ENCODE measurements around the gene IL27RA.
"Not testable (repeated sequence)": the region's sequence is repeated elsewhere in the genome, so short reads cannot be mapped to it uniquely, and the experiment has no call there.

IL27RA gene

DNA sequence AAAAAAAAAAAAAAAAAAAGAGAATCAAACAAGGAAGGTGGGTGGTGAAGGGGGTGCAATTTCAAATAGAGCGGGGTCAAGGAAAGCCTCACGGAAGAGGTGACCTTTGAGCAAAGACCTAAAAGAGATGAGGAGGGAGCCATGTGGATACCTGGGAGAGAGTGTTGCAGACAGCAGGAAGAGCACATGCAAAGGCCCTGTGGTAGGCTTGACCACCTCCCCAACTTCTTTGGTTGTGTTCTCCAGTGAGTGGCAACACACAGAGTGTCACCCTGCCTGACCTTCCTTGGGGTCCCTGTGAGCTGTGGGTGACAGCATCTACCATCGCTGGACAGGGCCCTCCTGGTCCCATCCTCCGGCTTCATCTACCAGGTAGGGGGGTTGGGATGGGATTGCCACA, 18.9 kb downstream of the IL27RA start:
- WGBS (ENCODE audit: extremely low coverage, insufficient coverage, insufficient read length): no CpG with 5 or more reads among the region's 4 CpGs
- Histone ChIP-seq H3K23ac (ENCODE audit: low read length) (no peak overlapping the region), H2AK5ac (ENCODE audit: low read length) (no peak overlapping the region), H3K14ac (ENCODE audit: low read length) (no peak overlapping the region), H4K91ac (ENCODE audit: low read depth, low read length) (no peak overlapping the region), H3K4me3 (ENCODE audit: low read depth, low read length) (no peak overlapping the region), H3K9ac (ENCODE audit: low read length) (no peak overlapping the region), H3K79me2 (ENCODE audit: control insufficient read depth, insufficient read depth, low read length, poor library complexity) (no peaks in the 10 kb centered on the region), H4K8ac (ENCODE audit: low read depth, low read length) (no peak overlapping the region), H3K27me3 (ENCODE audit: insufficient read depth, low read length) (no peaks in the 10 kb centered on the region), H3K79me1 (ENCODE audit: low read length) (no peaks in the 10 kb centered on the region), H3K9me3 (ENCODE audit: insufficient read depth, low read depth, low read length) (no peaks in the 10 kb centered on the region), H2BK12ac (ENCODE audit: low read length) (no peak overlapping the region), H3K36me3 (ENCODE audit: control insufficient read depth in 1 of 2, insufficient read depth in 2 of 2, low read length in 2 of 2) (no peaks in the 10 kb centered on the region), H2AFZ (ENCODE audit: insufficient read depth, low read length, poor library complexity) (no peak overlapping the region), H3K4me1 (ENCODE audit: control insufficient read depth in 1 of 2, insufficient read depth in 2 of 2, low read length in 2 of 2) (no peaks in the 10 kb centered on the region), H3K18ac (ENCODE audit: low read length) (no peak overlapping the region), H4K12ac (ENCODE audit: low read depth, low read length) (no peak overlapping the region), H2BK5ac (ENCODE audit: low read depth, low read length, poor library complexity) (no peak overlapping the region), H3K4me2 (ENCODE audit: low read length) (no peak overlapping the region), H3K4ac (ENCODE audit: low read depth, low read length) (no peak overlapping the region), H3K27ac (ENCODE audit: low read depth, low read length) (no peak overlapping the region), H2BK120ac (ENCODE audit: insufficient read depth, low read length, poor library complexity) (no peak overlapping the region)
- DNase-seq: no peak

DNA sequence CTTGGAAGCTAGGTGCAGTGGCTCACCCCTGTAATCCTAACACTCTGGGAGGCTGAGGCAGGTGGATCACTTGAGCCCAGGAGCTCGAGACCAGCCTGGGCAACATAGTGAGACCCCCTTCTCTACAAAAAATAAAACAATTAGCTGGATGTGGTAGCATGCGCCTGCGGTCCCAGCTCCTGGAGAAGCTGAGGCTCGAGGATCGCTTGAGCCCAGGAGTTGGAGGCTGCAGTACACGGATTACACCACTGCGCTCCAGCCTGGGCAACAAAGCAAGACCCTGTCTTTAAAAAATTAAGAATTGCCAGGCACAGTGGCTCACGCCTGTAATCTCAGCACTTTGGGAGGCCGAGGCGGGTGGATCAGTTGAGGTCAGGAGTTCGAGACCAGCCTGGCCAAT, 19.4 kb downstream of the IL27RA start:
- not testable (repeated sequence) for H3K18ac ChIP-seq (ENCODE audit: low read length); H2BK120ac ChIP-seq (ENCODE audit: insufficient read depth, low read length, poor library complexity); H2AFZ ChIP-seq (ENCODE audit: insufficient read depth, low read length, poor library complexity); H3K9me3 ChIP-seq (ENCODE audit: insufficient read depth, low read depth, low read length); H4K12ac ChIP-seq (ENCODE audit: low read depth, low read length); H3K27me3 ChIP-seq (ENCODE audit: insufficient read depth, low read length); H3K4ac ChIP-seq (ENCODE audit: low read depth, low read length); H3K23ac ChIP-seq (ENCODE audit: low read length); H3K4me2 ChIP-seq (ENCODE audit: low read length); H3K4me1 ChIP-seq (ENCODE audit: control insufficient read depth in 1 of 2, insufficient read depth in 2 of 2, low read length in 2 of 2); H2BK12ac ChIP-seq (ENCODE audit: low read length); H3K4me3 ChIP-seq (ENCODE audit: low read depth, low read length); H3K79me1 ChIP-seq (ENCODE audit: low read length); H2AK5ac ChIP-seq (ENCODE audit: low read length); H3K79me2 ChIP-seq (ENCODE audit: control insufficient read depth, insufficient read depth, low read length, poor library complexity); DNase-seq; H2BK5ac ChIP-seq (ENCODE audit: low read depth, low read length, poor library complexity); H3K36me3 ChIP-seq (ENCODE audit: control insufficient read depth in 1 of 2, insufficient read depth in 2 of 2, low read length in 2 of 2); H3K27ac ChIP-seq (ENCODE audit: low read depth, low read length); H3K9ac ChIP-seq (ENCODE audit: low read length); H4K8ac ChIP-seq (ENCODE audit: low read depth, low read length); H4K91ac ChIP-seq (ENCODE audit: low read depth, low read length); H3K14ac ChIP-seq (ENCODE audit: low read length)
- no CpG with 5 or more reads among the region's 11 CpGs for WGBS (ENCODE audit: extremely low coverage, insufficient coverage, insufficient read length)

DNA sequence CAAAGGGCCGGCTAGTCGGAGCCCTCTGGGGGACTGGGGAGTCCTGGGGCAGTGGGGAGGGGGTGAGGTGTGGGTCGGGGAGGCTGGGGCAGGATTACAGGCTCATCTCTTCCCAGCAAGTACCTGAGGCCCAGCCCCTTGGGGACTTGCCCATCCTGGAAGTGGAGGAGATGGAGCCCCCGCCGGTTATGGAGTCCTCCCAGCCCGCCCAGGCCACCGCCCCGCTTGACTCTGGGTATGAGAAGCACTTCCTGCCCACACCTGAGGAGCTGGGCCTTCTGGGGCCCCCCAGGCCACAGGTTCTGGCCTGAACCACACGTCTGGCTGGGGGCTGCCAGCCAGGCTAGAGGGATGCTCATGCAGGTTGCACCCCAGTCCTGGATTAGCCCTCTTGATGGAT, 20.4 kb downstream of the IL27RA start:
- no peaks in the 10 kb centered on the region for H3K27me3 ChIP-seq (ENCODE audit: insufficient read depth, low read length)
- no peak overlapping the region for H4K12ac ChIP-seq (ENCODE audit: low read depth, low read length)
- H3K9ac ChIP-seq (ENCODE audit: low read length): no peak overlapping the region
- H3K4me2 ChIP-seq (ENCODE audit: low read length): no peak overlapping the region
- no peak overlapping the region for H2AK5ac ChIP-seq (ENCODE audit: low read length)
- H4K8ac ChIP-seq (ENCODE audit: low read depth, low read length): no peak overlapping the region
- H2BK5ac ChIP-seq (ENCODE audit: low read depth, low read length, poor library complexity): no peak overlapping the region
- no peak overlapping the region for H2BK12ac ChIP-seq (ENCODE audit: low read length)
- H3K9me3 ChIP-seq (ENCODE audit: insufficient read depth, low read depth, low read length): no peaks in the 10 kb centered on the region
- no peak overlapping the region for H2AFZ ChIP-seq (ENCODE audit: insufficient read depth, low read length, poor library complexity)
- H3K36me3 ChIP-seq (ENCODE audit: control insufficient read depth in 1 of 2, insufficient read depth in 2 of 2, low read length in 2 of 2): no peaks in the 10 kb centered on the region
- H4K91ac ChIP-seq (ENCODE audit: low read depth, low read length): no peak overlapping the region
- no peak overlapping the region for H3K27ac ChIP-seq (ENCODE audit: low read depth, low read length)
- H3K4me1 ChIP-seq (ENCODE audit: control insufficient read depth in 1 of 2, insufficient read depth in 2 of 2, low read length in 2 of 2): no peaks in the 10 kb centered on the region
- no peak overlapping the region for H2BK120ac ChIP-seq (ENCODE audit: insufficient read depth, low read length, poor library complexity)
- no peaks in the 10 kb centered on the region for H3K79me1 ChIP-seq (ENCODE audit: low read length)
- no peak overlapping the region for H3K4ac ChIP-seq (ENCODE audit: low read depth, low read length)
- H3K23ac ChIP-seq (ENCODE audit: low read length): no peak overlapping the region
- H3K4me3 ChIP-seq (ENCODE audit: low read depth, low read length): no peak overlapping the region
- H3K18ac ChIP-seq (ENCODE audit: low read length): no peak overlapping the region
- no peak overlapping the region for H3K14ac ChIP-seq (ENCODE audit: low read length)
- H3K79me2 ChIP-seq (ENCODE audit: control insufficient read depth, insufficient read depth, low read length, poor library complexity): no peaks in the 10 kb centered on the region
- no peak for DNase-seq
- WGBS (ENCODE audit: extremely low coverage, insufficient coverage, insufficient read length): no CpG with 5 or more reads among the region's 9 CpGs

DNA sequence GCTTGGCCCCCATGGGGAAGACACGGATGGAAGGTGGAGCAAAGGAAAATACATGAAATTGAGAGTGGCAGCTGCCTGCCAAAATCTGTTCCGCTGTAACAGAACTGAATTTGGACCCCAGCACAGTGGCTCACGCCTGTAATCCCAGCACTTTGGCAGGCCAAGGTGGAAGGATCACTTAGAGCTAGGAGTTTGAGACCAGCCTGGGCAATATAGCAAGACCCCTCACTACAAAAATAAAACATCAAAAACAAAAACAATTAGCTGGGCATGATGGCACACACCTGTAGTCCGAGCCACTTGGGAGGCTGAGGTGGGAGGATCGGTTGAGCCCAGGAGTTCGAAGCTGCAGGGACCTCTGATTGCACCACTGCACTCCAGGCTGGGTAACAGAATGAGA, 20.9 kb downstream of the IL27RA start:
- Histone ChIP-seq H3K4ac (ENCODE audit: low read depth, low read length) (no peak overlapping the region), H2BK120ac (ENCODE audit: insufficient read depth, low read length, poor library complexity) (no peak overlapping the region), H4K91ac (ENCODE audit: low read depth, low read length) (no peak overlapping the region), H2BK12ac (ENCODE audit: low read length) (no peak overlapping the region), H3K14ac (ENCODE audit: low read length) (no peak overlapping the region), H3K27me3 (ENCODE audit: insufficient read depth, low read length) (no peaks in the 10 kb centered on the region), H3K27ac (ENCODE audit: low read depth, low read length) (no peak overlapping the region), H3K36me3 (ENCODE audit: control insufficient read depth in 1 of 2, insufficient read depth in 2 of 2, low read length in 2 of 2) (no peaks in the 10 kb centered on the region), H3K18ac (ENCODE audit: low read length) (no peak overlapping the region), H3K4me2 (ENCODE audit: low read length) (no peak overlapping the region), H2AFZ (ENCODE audit: insufficient read depth, low read length, poor library complexity) (no peak overlapping the region), H3K4me3 (ENCODE audit: low read depth, low read length) (no peak overlapping the region), H2AK5ac (ENCODE audit: low read length) (no peak overlapping the region), H3K23ac (ENCODE audit: low read length) (no peak overlapping the region), H3K9me3 (ENCODE audit: insufficient read depth, low read depth, low read length) (no peaks in the 10 kb centered on the region), H3K79me2 (ENCODE audit: control insufficient read depth, insufficient read depth, low read length, poor library complexity) (no peaks in the 10 kb centered on the region), H4K12ac (ENCODE audit: low read depth, low read length) (no peak overlapping the region), H3K79me1 (ENCODE audit: low read length) (no peaks in the 10 kb centered on the region), H3K9ac (ENCODE audit: low read length) (no peak overlapping the region), H4K8ac (ENCODE audit: low read depth, low read length) (no peak overlapping the region), H3K4me1 (ENCODE audit: control insufficient read depth in 1 of 2, insufficient read depth in 2 of 2, low read length in 2 of 2) (no peaks in the 10 kb centered on the region), H2BK5ac (ENCODE audit: low read depth, low read length, poor library complexity) (no peak overlapping the region)
- no peak for DNase-seq
- no CpG with 5 or more reads among the region's 6 CpGs for WGBS (ENCODE audit: extremely low coverage, insufficient coverage, insufficient read length)
